Heart left ventricle (tissue), 13 donors: ENCODE measurements around the gene OLFML2B.

Source experiments
- POLR2A ChIP-seq, 2 donors: fragments of 450-650 bp; IDR thresholded peaks; one replicate each; pipeline ENCODE4 v1.6.1; 2017; ENCODE audit warnings: antibody characterized with exemption in 2 of 2, mild to moderate bottlenecking in 2 of 2, moderate library complexity in 2 of 2
- TF ChIP-seq, protein P1 (sequence below), 12 donors: fragments of 200-600 bp; sonication (generic) in 4 of 12; IDR thresholded peaks; one replicate each; pipeline versions ENCODE4 v1.5.0 to v1.8.0; 2018 to 2022; ENCODE audit warnings: antibody characterized with exemption in 12 of 12, mild to moderate bottlenecking in 5 of 12
- donor health status: ischemic (EF 13 %, LVEDD 7.1; RV severe dilation, severe dysfunction).
- donor health status: DM: no; HTN: yes; CAD: no.
- donor health status: DM: no; HTN: no; CAD: no.
- donor health status: ischemic (EF 25% LVEDD 6.9; RV normal size, moderate dysfunction).
- donor health status: ischemic (EF 25% LVEDD 5.7; RV mildly dilated, moderate dysfunction).
- donor health status: ischemic (EF 35%, LVEDD 5.7; RV mildly dilated, moderate dysfunction).
- donor health status: nonischemic (EF 11% LVEDD 7.7; RV severe dilation, severe dysfunction).
- donor health status: DM: yes; HTN: yes; CAD: no.
- donor health status: PGD.
- donor health status: ischemic (EF 29% LVEDD 5.4; RV normal size, mild dysfunction).
- donor health status: nonischemic (EF 23%, LVEDD 6.1; RV moderate dilation, normal function).

GRCh38 chr1:161972828-161973227 is 50.8 kb downstream of the OLFML2B start:
- TF ChIP-seq, protein P1, sequence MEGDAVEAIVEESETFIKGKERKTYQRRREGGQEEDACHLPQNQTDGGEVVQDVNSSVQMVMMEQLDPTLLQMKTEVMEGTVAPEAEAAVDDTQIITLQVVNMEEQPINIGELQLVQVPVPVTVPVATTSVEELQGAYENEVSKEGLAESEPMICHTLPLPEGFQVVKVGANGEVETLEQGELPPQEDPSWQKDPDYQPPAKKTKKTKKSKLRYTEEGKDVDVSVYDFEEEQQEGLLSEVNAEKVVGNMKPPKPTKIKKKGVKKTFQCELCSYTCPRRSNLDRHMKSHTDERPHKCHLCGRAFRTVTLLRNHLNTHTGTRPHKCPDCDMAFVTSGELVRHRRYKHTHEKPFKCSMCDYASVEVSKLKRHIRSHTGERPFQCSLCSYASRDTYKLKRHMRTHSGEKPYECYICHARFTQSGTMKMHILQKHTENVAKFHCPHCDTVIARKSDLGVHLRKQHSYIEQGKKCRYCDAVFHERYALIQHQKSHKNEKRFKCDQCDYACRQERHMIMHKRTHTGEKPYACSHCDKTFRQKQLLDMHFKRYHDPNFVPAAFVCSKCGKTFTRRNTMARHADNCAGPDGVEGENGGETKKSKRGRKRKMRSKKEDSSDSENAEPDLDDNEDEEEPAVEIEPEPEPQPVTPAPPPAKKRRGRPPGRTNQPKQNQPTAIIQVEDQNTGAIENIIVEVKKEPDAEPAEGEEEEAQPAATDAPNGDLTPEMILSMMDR (IDR thresholded peaks at IDR 0.05), result no peak
- TF ChIP-seq POLR2A (IDR thresholded peaks at IDR 0.05), result no peak
